Naive B cell (primary cell): ENCODE data around the gene SNU13. TPM values are rescaled to one million over a fixed set of nuclear protein-coding genes. Genes with fewer than 3 reads are reported as not detected.
"Not testable (repeated sequence)": the region's sequence is repeated elsewhere in the genome, so short reads cannot be mapped to it uniquely, and the experiment has no call there.

ENCODE experiments used
- ATAC-seq, 2 donors: fragments of 150-1000 bp; cut with Tn5 transposase; 2 replicates each; pipeline ENCODE4 v1.10.0; 2021; ENCODE audit warnings: low read depth in 2 of 2, mild to moderate bottlenecking in 2 of 2, moderate library complexity in 2 of 2
- DNase-seq: peaks from one replicate; pipeline ENCODE4 v3.0.0; 2022
- H3K27ac Mint-ChIP-seq, 6 donors: one replicate each; pipeline ENCODE4 v1.8.0; 2020 to 2022; ENCODE audit warnings: mild to moderate bottlenecking in 6 of 6, mixed read lengths in 6 of 6, moderate library complexity in 5 of 6, inconsistent platforms in 2 of 6
- H3K27me3 Mint-ChIP-seq, 3 donors: one replicate each; pipeline ENCODE4 v1.8.0; 2021 to 2022; ENCODE audit warnings: mixed read lengths in 3 of 3, mild to moderate bottlenecking in 1 of 3
- H3K36me3 Mint-ChIP-seq, 2 donors: one replicate each; pipeline ENCODE4 v1.8.0; 2020 to 2022; ENCODE audit warnings: mixed read lengths in 2 of 2, inconsistent platforms in 1 of 2, mild to moderate bottlenecking in 1 of 2
- H3K4me1 Mint-ChIP-seq, 3 donors: one replicate each; pipeline ENCODE4 v1.8.0; 2020 to 2022; ENCODE audit warnings: mixed read lengths in 3 of 3, inconsistent platforms in 1 of 3, mild to moderate bottlenecking in 1 of 3, moderate library complexity in 1 of 3
- H3K4me3 Mint-ChIP-seq, 8 donors: one replicate each; pipeline ENCODE4 v1.8.0; 2020 to 2022; ENCODE audit warnings: mild to moderate bottlenecking in 8 of 8, mixed read lengths in 8 of 8, moderate library complexity in 8 of 8, inconsistent platforms in 2 of 8
- H3K9me3 Mint-ChIP-seq, 7 donors: one replicate each; pipeline ENCODE4 v1.8.0; 2020 to 2022; ENCODE audit warnings: mixed read lengths in 7 of 7, mild to moderate bottlenecking in 5 of 7, inconsistent platforms in 2 of 7, moderate library complexity in 1 of 7
- polyA plus RNA-seq, 6 donors: library from polyadenylated mRNA; unstranded; fragments of 300-500 nt; fragmentation: Illumina TruSeq; gene quantifications; one replicate each; pipeline ENCODE4 v1.2.3, GENCODE V29; 2021; ENCODE audit warnings: low read depth in 6 of 6

Gene SNU13
- polyA plus RNA-seq, 6 donors from 2014 or later, result 264 to 311 (median 271) TPM

DNA sequence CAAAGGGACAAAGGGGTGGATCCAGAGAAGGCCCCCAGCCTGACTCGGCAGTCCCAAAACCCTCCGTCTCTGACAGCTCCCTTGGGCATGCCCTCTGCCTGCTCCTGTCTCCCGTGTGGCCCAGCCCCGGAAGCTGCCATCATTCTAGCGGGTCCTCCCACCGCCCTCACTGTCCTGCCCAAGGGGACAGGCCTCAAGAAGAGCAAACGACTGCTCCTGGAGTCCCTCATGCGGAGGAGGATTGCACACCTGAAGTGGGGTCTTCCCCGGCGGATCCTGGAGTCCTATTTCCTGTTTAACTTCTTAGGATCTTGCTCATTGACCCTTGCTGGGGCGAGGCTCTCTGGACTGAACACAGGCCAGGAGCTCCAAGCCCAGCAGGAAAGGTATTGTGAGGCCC, 8.0 kb upstream of the SNU13 start:
- Mint-ChIP-seq H3K27ac (peak overlapping the region in 5 of 6 donors; percentile 53 to 86 (median 83)), H3K27me3 (no peaks in the 10 kb centered on the region), H3K4me1 (peaks cover 12 to 18% (median 14%) of the 10 kb centered on the region in 3 donors), H3K9me3 (no peaks in the 10 kb centered on the region), H3K36me3 (no peaks in the 10 kb centered on the region), H3K4me3 (peak overlapping the region in 3 of 8 donors; percentile 45 to 55 (median 47))
- no peak for DNase-seq
- ATAC-seq, result no peak

DNA sequence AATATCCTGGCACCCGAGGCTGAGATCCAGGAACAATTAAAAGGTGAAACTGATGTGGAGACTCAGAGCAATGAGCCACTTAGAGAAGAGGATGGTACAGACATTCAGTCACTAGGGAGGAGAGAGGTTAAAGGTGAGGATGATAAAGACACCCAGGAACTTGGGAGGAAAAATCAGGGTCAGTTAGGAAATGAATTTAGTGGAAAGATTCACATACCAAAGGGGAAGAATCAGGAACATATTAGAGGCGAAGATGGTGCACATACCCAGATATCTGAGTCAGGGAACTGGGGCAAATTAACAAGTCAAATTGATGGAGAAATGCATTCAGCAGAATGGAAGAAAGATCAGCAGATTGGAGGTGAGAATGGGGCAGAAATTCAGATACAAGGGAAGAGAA, 6.5 kb upstream of the SNU13 start:
- H3K36me3 Mint-ChIP-seq, result no peaks in the 10 kb centered on the region
- DNase-seq (no peak), ATAC-seq (no peak)
- H3K27me3 Mint-ChIP-seq, result no peaks in the 10 kb centered on the region
- peaks cover 17 to 29% (median 24%) of the 10 kb centered on the region in 3 donors for H3K4me1 Mint-ChIP-seq
- H3K27ac Mint-ChIP-seq, result no peak overlapping the region
- no peaks in the 10 kb centered on the region for H3K9me3 Mint-ChIP-seq
- no peak overlapping the region for H3K4me3 Mint-ChIP-seq

DNA sequence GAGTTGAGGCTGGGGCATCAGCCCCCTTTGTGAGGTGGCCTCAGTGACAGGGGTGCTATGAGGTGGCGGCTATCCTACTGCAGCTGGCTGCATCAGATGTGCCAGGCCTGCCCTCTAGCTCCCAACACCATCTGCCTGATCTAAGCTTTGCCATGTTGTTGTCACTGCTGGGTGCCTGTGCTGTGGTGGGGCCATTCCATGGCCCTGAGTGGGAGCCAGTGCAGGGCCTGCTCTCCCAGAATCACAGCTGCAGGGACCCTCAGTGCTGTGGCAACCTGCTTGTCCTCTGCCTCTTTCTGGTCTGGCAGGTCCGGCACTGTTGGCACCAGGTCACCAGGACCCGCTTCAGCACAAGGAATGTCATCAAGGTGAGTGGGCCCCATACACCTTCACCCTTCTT, 1.8 kb upstream of the SNU13 start:
- H3K4me3 Mint-ChIP-seq, result peak overlapping the region in 5 of 8 donors; percentile 6 to 99 (median 47)
- H3K36me3 Mint-ChIP-seq, result no peaks in the 10 kb centered on the region
- ATAC-seq, result no peak
- H3K27ac Mint-ChIP-seq, result peak overlapping the region; percentile 95 to 99 (median 99)
- H3K27me3 Mint-ChIP-seq, result no peaks in the 10 kb centered on the region
- DNase-seq, result no peak
- no peaks in the 10 kb centered on the region for H3K9me3 Mint-ChIP-seq
- peaks cover 23 to 42% (median 25%) of the 10 kb centered on the region in 3 donors for H3K4me1 Mint-ChIP-seq

DNA sequence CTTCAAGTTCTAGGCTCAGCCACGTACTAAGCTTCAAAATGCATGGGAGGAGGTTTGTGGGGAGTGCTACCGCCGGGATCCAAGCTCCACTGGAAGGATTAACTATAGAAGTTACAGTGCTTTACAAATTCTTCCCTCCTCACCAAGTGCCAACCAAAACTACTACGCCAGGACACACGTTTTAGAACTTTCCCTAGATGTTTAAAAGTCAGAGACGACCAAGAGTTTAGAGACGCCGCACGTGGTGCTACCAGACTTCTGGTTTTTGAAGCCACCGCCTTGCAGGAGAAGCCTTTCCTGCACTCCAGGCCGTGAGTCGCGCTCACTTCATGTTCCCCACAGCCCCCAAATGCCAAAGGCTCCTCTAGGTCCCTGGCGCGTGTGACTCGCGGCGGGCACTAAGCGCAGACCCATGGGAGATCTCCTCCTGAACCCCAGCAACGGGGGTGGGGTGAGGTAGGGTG, 734 bp downstream of the SNU13 start:
- H3K4me1 Mint-ChIP-seq, result peaks cover 23 to 48% (median 31%) of the 10 kb centered on the region in 3 donors
- H3K4me3 Mint-ChIP-seq, result peak overlapping the region; percentile 90 to 99 (median 96)
- no peaks in the 10 kb centered on the region for H3K27me3 Mint-ChIP-seq
- H3K27ac Mint-ChIP-seq, result peak overlapping the region; percentile 98 to 100 (median 99)
- no peaks in the 10 kb centered on the region for H3K9me3 Mint-ChIP-seq
- ATAC-seq, result peak; percentile 6 to 13
- peak; percentile 22 for DNase-seq
- no peaks in the 10 kb centered on the region for H3K36me3 Mint-ChIP-seq

DNA sequence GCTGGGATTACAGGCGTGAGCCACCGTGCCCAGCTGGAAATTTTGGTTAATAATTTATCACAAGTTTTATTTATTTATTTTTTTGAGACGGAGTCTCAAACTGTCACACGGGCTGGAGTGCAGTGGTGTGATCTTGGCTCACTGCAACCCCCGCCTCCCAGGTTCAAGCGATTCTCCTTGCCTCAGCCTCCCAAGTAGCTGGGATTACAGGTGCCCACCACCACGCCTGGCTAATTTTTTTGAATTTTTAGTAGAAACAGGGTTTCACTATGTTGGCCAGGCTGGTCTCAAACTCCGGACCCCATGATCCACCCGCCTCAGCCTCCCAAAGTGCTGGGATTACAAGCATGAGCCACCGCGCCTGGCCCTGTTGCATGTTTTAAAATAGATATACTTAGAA, 1.8 kb downstream of the SNU13 start:
- ATAC-seq, H3K27me3 Mint-ChIP-seq, DNase-seq, H3K9me3 Mint-ChIP-seq, H3K36me3 Mint-ChIP-seq: not testable (repeated sequence)
- peak overlapping the region in 2 of 6 donors; percentile 99 for H3K27ac Mint-ChIP-seq
- H3K4me1 Mint-ChIP-seq, result peaks cover 28 to 56% (median 38%) of the 10 kb centered on the region in 3 donors
- H3K4me3 Mint-ChIP-seq, result peak overlapping the region; percentile 29 to 99 (median 95)

DNA sequence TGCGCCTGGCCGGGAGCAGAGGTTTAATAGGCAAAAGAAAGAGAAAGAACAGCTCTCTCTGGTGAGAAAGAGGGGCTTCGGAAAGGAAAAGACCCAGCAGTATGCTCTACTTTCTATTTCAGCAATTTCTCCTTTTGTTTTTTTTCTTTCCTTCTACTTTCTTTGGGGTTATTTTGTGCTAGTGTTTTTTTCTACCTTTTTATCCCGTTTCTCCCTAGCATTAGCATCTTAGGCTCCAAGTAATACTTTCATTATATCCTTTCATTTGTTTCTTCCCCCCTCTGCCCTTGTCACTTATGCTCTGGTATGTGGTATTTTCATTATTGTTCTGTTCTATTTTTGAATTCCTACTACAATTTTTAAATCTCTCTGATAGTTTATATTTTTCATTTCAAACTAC, 4.5 kb downstream of the SNU13 start:
- no peaks in the 10 kb centered on the region for H3K9me3 Mint-ChIP-seq
- DNase-seq (no peak), ATAC-seq (no peak)
- peaks cover 4 to 7% of the 10 kb centered on the region in 2 donors for H3K36me3 Mint-ChIP-seq
- H3K27ac Mint-ChIP-seq, result peak overlapping the region in 3 of 6 donors; percentile 44 to 99 (median 60)
- peaks cover 24 to 56% (median 42%) of the 10 kb centered on the region in 3 donors for H3K4me1 Mint-ChIP-seq
- H3K27me3 Mint-ChIP-seq, result no peaks in the 10 kb centered on the region
- H3K4me3 Mint-ChIP-seq, result peak overlapping the region in 2 of 8 donors; percentile 22 to 99

DNA sequence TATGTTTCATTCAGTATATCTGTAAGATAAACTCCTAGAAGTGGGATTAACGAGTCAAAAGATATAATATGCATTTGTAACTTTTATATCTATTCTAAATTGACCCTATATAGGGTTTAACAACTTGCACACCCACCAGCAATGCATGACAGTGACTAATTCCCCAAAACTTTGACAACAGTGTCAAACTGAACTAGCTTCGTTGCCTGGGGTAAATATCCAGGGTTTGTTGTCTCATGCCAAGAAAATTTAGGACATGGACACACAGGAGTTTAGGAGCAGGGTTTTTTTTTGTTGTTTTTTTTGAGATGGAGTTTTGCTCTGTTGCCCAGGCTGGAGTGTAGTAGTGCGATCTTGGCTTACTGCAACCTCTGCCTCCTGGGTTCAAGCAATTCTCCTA, 5.1 kb downstream of the SNU13 start:
- Mint-ChIP-seq H3K4me1 (peaks cover 20 to 50% (median 42%) of the 10 kb centered on the region in 3 donors), H3K27me3 (no peaks in the 10 kb centered on the region), H3K9me3 (no peaks in the 10 kb centered on the region), H3K4me3 (peak overlapping the region in 5 of 8 donors; percentile 19 to 99 (median 98)), H3K36me3 (peaks cover 4 to 7% of the 10 kb centered on the region in 2 donors), H3K27ac (peak overlapping the region in 5 of 6 donors; percentile 99 to 100 (median 100))
- no peak for DNase-seq
- ATAC-seq, result no peak

DNA sequence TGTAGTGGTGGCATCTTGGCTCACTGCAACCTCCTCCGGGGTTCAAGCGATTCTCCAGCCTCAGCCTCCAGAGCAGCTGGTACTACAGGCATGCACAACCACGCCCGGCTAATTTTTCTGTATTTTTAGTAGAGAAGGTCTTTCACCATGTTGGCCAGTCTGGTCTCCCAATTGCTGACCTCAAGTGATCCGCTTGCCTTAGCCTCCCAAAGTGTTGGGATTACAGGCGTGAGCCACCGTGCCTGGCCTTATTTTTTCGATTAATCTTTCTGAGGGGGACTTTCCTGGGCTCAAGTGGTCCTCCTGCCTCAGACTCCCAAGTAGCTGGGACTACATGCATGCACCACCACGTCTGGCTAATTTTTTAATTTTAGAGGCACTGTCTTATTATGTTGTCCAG, 5.6 kb downstream of the SNU13 start:
- Mint-ChIP-seq H3K36me3 (peaks cover 4 to 7% of the 10 kb centered on the region in 2 donors), H3K4me1 (peaks cover 16 to 48% (median 36%) of the 10 kb centered on the region in 3 donors), H3K27ac (peak overlapping the region; percentile 99 to 100 (median 100)), H3K4me3 (peak overlapping the region; percentile 93 to 100 (median 98)), H3K27me3 (no peaks in the 10 kb centered on the region), H3K9me3 (no peaks in the 10 kb centered on the region)
- ATAC-seq (no peak), DNase-seq (no peak)

DNA sequence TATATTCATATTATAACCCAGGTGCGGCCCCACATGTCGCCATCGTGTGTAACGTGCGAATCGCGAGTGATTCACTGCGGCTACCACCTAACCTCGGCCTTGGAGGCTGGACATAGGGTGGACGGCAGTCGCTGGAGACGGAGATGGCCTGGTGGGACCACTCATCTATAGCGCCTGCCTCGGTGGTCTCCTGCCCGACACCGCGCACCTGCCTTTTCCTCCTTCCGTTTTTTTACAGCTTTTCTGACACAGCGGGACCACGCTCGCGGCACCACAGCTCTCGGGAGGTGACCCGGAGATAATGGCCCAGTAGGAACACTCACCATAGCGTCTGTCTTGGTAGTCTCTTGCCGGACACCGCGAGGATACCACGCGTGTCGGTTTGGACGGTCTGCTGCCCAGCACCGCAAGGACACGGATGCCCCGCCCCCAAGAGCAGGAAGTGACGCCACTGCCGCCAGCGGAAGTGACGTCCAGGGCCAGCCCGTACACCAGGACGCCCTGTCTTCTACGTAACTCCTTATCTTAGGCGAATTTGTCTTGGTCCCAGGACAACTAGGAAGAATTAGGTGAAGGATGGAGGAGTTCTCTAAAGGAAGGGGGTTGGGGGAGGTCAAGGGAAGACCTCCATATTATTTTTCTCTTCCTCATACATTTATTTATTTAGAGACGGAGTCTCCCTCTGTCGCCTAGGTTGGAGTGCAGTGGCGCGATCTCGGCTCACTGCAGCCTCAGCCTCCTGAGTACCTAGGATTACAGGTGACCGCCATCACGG, 6.4 kb downstream of the SNU13 start:
- ATAC-seq, result peak; percentile 89 to 92
- Mint-ChIP-seq H3K9me3 (no peaks in the 10 kb centered on the region), H3K4me1 (peaks cover 14 to 42% (median 34%) of the 10 kb centered on the region in 3 donors), H3K27me3 (no peaks in the 10 kb centered on the region), H3K27ac (peak overlapping the region; percentile 99 to 100 (median 100)), H3K36me3 (peaks cover 4 to 15% of the 10 kb centered on the region in 2 donors), H3K4me3 (peak overlapping the region; percentile 93 to 100 (median 98))
- DNase-seq, result peak; percentile 87

DNA sequence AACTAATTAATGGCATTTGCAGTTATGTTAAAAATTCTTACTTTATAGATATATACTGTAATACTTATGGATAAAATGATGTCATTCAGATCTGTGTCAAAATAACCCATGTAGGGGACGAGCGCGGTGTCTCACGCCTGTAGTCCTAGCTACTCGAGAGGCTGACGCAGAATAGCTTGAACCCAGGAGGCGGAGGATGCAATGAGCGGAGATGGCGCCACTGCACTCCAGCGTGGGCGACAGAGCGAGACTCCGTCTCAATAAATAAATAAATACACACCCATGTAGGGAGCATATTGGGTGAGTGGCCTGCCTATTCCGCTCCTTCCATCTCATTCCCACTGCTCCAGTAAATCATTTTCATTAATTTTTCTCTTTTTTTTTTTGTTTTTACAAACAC, 7.1 kb downstream of the SNU13 start:
- peaks cover 4 to 15% of the 10 kb centered on the region in 2 donors for H3K36me3 Mint-ChIP-seq
- H3K4me1 Mint-ChIP-seq, result peaks cover 14 to 37% (median 33%) of the 10 kb centered on the region in 3 donors
- DNase-seq, result peak; percentile 21
- H3K4me3 Mint-ChIP-seq, result peak overlapping the region; percentile 93 to 100 (median 98)
- H3K27me3 Mint-ChIP-seq, result no peaks in the 10 kb centered on the region
- H3K27ac Mint-ChIP-seq, result peak overlapping the region; percentile 99 to 100 (median 100)
- peak; percentile 43 to 57 for ATAC-seq
- no peaks in the 10 kb centered on the region for H3K9me3 Mint-ChIP-seq

DNA sequence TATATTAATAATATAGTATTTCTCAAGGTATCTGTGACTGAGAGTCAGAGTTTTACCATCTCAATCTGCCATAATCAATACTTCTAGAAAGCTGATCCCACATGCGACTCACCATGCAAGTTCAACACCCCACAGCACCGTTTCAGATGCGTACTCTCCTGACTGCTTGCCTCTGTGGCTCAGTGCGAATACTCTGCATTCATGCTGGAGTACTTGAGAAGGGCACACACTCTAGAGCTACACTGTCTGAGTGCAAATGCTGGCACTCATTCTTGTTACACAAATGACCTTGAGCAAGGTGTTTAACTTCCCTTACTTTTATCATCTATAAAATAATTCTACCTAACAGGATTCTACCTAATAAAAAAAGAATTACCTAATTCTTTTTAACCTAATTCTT, 12.5 kb downstream of the SNU13 start:
- H3K27ac Mint-ChIP-seq, result peak overlapping the region in 1 of 6 donors; percentile 80
- H3K27me3 Mint-ChIP-seq, result no peaks in the 10 kb centered on the region
- H3K36me3 Mint-ChIP-seq, result peaks cover 0 to 21% of the 10 kb centered on the region in 2 donors
- no peaks in the 10 kb centered on the region for H3K9me3 Mint-ChIP-seq
- DNase-seq (no peak), ATAC-seq (no peak)
- peaks cover 11 to 37% (median 21%) of the 10 kb centered on the region in 3 donors for H3K4me1 Mint-ChIP-seq
- no peak overlapping the region for H3K4me3 Mint-ChIP-seq

DNA sequence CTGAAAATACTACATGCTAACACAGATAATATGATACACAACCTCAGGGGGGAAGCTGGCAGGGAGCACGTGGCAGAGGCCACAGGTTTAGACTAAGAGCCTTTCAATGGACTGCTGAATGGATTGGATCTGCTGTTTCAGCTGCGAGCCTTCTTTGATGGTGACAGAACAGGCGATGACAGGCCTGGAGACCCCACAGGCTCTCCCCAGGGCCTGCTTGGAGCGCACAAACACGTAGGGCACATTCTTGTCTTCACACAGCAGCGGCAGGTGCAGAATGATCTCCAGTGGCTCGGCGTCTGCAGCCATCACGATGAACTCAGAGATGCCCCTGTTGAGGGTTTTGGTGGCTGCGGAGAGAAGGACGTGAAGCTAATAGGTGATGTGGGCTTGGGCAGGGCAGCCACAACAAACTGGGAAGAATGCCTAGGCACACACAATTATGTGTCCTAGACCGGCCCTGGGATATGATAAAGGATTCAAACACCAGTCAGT, 13.8 kb downstream of the SNU13 start:
- ATAC-seq (no peak), DNase-seq (no peak)
- peak overlapping the region in 5 of 6 donors; percentile 17 to 88 (median 68) for H3K27ac Mint-ChIP-seq
- no peaks in the 10 kb centered on the region for H3K27me3 Mint-ChIP-seq
- peaks cover 0 to 21% of the 10 kb centered on the region in 2 donors for H3K36me3 Mint-ChIP-seq
- peak overlapping the region in 1 of 8 donors; percentile 21 for H3K4me3 Mint-ChIP-seq
- H3K4me1 Mint-ChIP-seq, result peaks cover 11 to 26% (median 12%) of the 10 kb centered on the region in 3 donors
- no peaks in the 10 kb centered on the region for H3K9me3 Mint-ChIP-seq

DNA sequence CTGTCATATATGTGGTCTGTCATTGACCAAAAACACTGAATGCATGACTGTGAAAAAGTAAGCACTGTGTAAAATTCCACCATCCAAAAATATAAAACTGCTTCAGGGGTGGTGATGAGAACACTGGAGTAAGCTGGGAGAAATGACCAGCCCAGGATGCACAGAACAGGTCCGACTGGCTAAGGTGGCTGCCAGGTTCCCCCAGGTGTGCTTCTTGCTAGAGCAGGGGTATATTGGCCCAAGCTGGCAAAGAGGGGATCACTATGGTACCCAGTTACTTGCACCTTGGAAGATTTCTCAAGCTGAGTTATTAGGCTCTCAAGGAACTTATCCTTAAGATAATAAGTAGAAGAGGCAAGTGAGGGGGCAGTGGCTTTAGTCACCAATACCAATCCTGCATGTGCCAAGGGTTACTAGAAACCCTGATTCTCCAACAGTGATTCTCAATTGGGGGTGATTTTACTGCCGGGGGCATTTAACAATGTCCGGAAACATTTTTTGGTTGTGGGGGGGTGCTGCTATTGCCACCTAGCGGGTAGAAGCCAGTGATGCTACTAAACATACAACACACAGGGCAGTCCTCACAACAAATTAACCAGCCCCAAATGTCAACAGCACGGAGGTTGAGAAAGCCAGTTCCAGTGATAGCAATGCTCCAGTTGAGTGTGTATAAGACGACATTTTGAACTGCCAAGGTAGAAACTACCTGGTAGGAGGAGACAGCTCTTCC, 15.7 kb downstream of the SNU13 start:
- Mint-ChIP-seq H3K4me3 (no peak overlapping the region), H3K27ac (peak overlapping the region in 5 of 6 donors; percentile 4 to 81 (median 47)), H3K9me3 (no peaks in the 10 kb centered on the region), H3K4me1 (peaks cover 11 to 24% (median 12%) of the 10 kb centered on the region in 3 donors), H3K36me3 (peaks cover 0 to 20% of the 10 kb centered on the region in 2 donors), H3K27me3 (no peaks in the 10 kb centered on the region)
- DNase-seq, result no peak
- ATAC-seq, result peak in 1 of 2 donors; percentile 21
